Esophagus squamous epithelium (tissue), 4 donors: Measurements from ENCODE around the gene HYCC2.
"Not testable (repeated sequence)": the region's sequence is repeated elsewhere in the genome, so short reads cannot be mapped to it uniquely, and the experiment has no call there.

Experiments
- POLR2A ChIP-seq, 4 donors: fragments of 450-650 bp; IDR thresholded peaks; one replicate each; pipeline ENCODE4 v1.6.1; 2017; ENCODE audit warnings: antibody characterized with exemption in 4 of 4, mild to moderate bottlenecking in 4 of 4, moderate library complexity in 3 of 4
- TF ChIP-seq, protein P1 (sequence below), 6 experiments: fragments of 450-650 bp in 4 of 6; fragments of 200-600 bp in 2 of 6; sonication (generic) in 2 of 6; IDR thresholded peaks; one replicate each; pipeline ENCODE4 v1.5.1; 2016 to 2019; ENCODE audit warnings: antibody characterized with exemption in 6 of 6, mild to moderate bottlenecking in 4 of 6, moderate library complexity in 4 of 6

DNA sequence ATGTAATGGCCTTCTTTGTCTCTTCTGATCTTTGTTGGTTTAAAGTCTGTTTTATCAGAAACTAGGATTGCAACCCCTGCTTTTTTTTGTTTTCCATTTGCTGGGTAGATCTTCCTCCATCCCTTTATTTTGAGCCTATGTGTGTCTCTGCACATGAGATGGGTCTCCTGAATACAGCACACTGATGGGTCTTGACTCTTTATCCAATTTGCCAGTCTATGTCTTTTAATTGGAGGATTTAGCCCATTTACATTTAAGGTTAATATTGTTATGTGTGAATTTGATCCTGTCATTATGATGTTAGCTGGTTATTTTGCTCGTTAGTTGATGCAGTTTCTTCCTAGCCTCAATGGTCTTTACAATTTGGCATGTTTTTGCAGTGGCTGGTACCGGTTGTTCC lies 37.1 kb downstream of the HYCC2 start:
- TF ChIP-seq, protein P1, sequence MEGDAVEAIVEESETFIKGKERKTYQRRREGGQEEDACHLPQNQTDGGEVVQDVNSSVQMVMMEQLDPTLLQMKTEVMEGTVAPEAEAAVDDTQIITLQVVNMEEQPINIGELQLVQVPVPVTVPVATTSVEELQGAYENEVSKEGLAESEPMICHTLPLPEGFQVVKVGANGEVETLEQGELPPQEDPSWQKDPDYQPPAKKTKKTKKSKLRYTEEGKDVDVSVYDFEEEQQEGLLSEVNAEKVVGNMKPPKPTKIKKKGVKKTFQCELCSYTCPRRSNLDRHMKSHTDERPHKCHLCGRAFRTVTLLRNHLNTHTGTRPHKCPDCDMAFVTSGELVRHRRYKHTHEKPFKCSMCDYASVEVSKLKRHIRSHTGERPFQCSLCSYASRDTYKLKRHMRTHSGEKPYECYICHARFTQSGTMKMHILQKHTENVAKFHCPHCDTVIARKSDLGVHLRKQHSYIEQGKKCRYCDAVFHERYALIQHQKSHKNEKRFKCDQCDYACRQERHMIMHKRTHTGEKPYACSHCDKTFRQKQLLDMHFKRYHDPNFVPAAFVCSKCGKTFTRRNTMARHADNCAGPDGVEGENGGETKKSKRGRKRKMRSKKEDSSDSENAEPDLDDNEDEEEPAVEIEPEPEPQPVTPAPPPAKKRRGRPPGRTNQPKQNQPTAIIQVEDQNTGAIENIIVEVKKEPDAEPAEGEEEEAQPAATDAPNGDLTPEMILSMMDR (IDR thresholded peaks at IDR 0.05): not testable (repeated sequence)
- not testable (repeated sequence) for TF ChIP-seq POLR2A (IDR thresholded peaks at IDR 0.05)
